WTC11 (cell line): Measurements from ENCODE around the gene PHACTR3. TPM values are rescaled to one million over a fixed set of nuclear protein-coding genes. Genes with fewer than 3 reads are reported as not detected.

Experiments
- ATAC-seq: fragments of 200-7000 bp; cut with Tn5 transposase; 2 replicates; pipeline ENCODE4 v1.10.0; 2021; ENCODE audit warnings: mild to moderate bottlenecking, moderate library complexity
- CTCF ChIA-PET: fragments of 300-600 bp; sonication (Branson Sonifier 250); formaldehyde crosslinking; loops from one replicate; lab custom pipeline; 2021; ENCODE audit warnings: antibody characterized with exemption; lab: Charles Lee
- POLR2A ChIA-PET: fragments of 350-600 bp; sonication (Branson Sonifier 250); formaldehyde crosslinking; loops from one replicate; lab custom pipeline; 2021; ENCODE audit warnings: antibody characterized with exemption; lab: Charles Lee
- DNase-seq: peaks from one replicate; pipeline ENCODE4 v3.0.0; 2021; ENCODE audit warnings: low spot score
- H3K27ac Mint-ChIP-seq: 2 replicates; pipeline ENCODE4 v1.8.0; 2021; ENCODE audit warnings: mixed read lengths
- H3K27me3 Mint-ChIP-seq: 2 replicates; pipeline ENCODE4 v1.8.0; 2021; ENCODE audit warnings: low read depth, mild to moderate bottlenecking, moderate library complexity, mixed read lengths
- H3K36me3 Mint-ChIP-seq: 2 replicates; pipeline ENCODE4 v1.8.0; 2021; ENCODE audit warnings: mixed read lengths
- H3K4me1 Mint-ChIP-seq: 2 replicates; pipeline ENCODE4 v1.8.0; 2022; ENCODE audit warnings: mixed read lengths
- H3K4me3 Mint-ChIP-seq: 2 replicates; pipeline ENCODE4 v1.8.0; 2021; ENCODE audit warnings: mild to moderate bottlenecking, moderate library complexity, mixed read lengths
- H3K9me3 Mint-ChIP-seq: 2 replicates; pipeline ENCODE4 v1.8.0; 2021; ENCODE audit warnings: mixed read lengths
- FOXK1 ChIP-seq: sonication (generic); formaldehyde crosslinking; IDR thresholded peaks from 2 replicates; pipeline ENCODE4 v1.8.0; 2022; ENCODE audit warnings: mild to moderate bottlenecking, moderate library complexity, missing genetic modification reagents
- GTF2I ChIP-seq: fragments of 250-450 bp; sonication (Bioruptor Pico); conservative IDR thresholded peaks from 2 replicates; pipeline ENCODE4 v1.4.0; 2021; ENCODE audit warnings: mild to moderate bottlenecking
- NFATC4 ChIP-seq: fragments of 250-450 bp; sonication (Bioruptor Pico); IDR thresholded peaks from 2 replicates; pipeline ENCODE4 v1.9.0; 2021; ENCODE audit warnings: mild to moderate bottlenecking
- NR2C2 ChIP-seq: sonication (generic); formaldehyde crosslinking; IDR thresholded peaks from 2 replicates; pipeline ENCODE4 v1.8.0; 2022; ENCODE audit warnings: mild to moderate bottlenecking, missing genetic modification reagents
- SMAD3 ChIP-seq: sonication (generic); formaldehyde crosslinking; IDR thresholded peaks from 2 replicates; pipeline ENCODE4 v1.8.0; 2022; ENCODE audit warnings: missing genetic modification reagents, mild to moderate bottlenecking, borderline replicate concordance
- SOX15 ChIP-seq: fragments of 250-450 bp; sonication (Bioruptor Pico); IDR thresholded peaks from 2 replicates; pipeline ENCODE4 v1.9.0; 2021; ENCODE audit warnings: mild to moderate bottlenecking
- SP1 ChIP-seq: sonication (generic); formaldehyde crosslinking; conservative IDR thresholded peaks from 2 replicates; pipeline ENCODE4 v1.8.1; 2022; ENCODE audit warnings: missing genetic modification reagents
- TP53 ChIP-seq: sonication (generic); formaldehyde crosslinking; IDR thresholded peaks from 2 replicates; pipeline ENCODE4 v1.8.1; 2023; ENCODE audit warnings: mild to moderate bottlenecking, missing genetic modification reagents
- ZBTB21 ChIP-seq: sonication (generic); formaldehyde crosslinking; IDR thresholded peaks from 2 replicates; pipeline ENCODE4 v1.8.1; 2023; ENCODE audit warnings: mild to moderate bottlenecking, missing genetic modification reagents, borderline replicate concordance
- ZNF138 ChIP-seq: sonication (generic); formaldehyde crosslinking; conservative IDR thresholded peaks from 2 replicates; pipeline ENCODE4 v1.8.1; 2022; ENCODE audit warnings: mild to moderate bottlenecking, moderate library complexity, missing genetic modification reagents
- ZNF263 ChIP-seq: sonication (generic); formaldehyde crosslinking; IDR thresholded peaks from 2 replicates; pipeline ENCODE4 v1.8.1; 2022; ENCODE audit warnings: low read depth, mild to moderate bottlenecking, moderate library complexity, missing genetic modification reagents
- ZNF396 ChIP-seq: fragments of 250-450 bp; sonication (Bioruptor Pico); IDR thresholded peaks from 2 replicates; pipeline ENCODE4 v1.8.0; 2021; ENCODE audit warnings: mild to moderate bottlenecking, moderate library complexity, borderline replicate concordance
- total RNA-seq: library from RNA; stranded (reverse); gene quantifications from 3 replicates; pipeline ENCODE4 v1.2.3, GENCODE V29; 2021
- TF ChIP-seq, protein P1 (sequence below): sonication (generic); formaldehyde crosslinking; IDR thresholded peaks from 2 replicates; pipeline ENCODE4 v1.8.1; 2023; ENCODE audit warnings: mild to moderate bottlenecking, missing genetic modification reagents, moderate library complexity
- TF ChIP-seq, protein P2 (sequence below): sonication (generic); formaldehyde crosslinking; IDR thresholded peaks from 2 replicates; pipeline ENCODE4 v1.8.1; 2022; ENCODE audit warnings: low read depth, missing genetic modification reagents, borderline replicate concordance
- TF ChIP-seq, protein P3 (sequence below): sonication (generic); formaldehyde crosslinking; IDR thresholded peaks from 2 replicates; pipeline ENCODE4 v1.8.0; 2023; ENCODE audit warnings: mild to moderate bottlenecking, missing genetic modification reagents
- TF ChIP-seq, protein P4 (sequence below): sonication (generic); formaldehyde crosslinking; IDR thresholded peaks from 2 replicates; pipeline ENCODE4 v1.8.0; 2022; ENCODE audit warnings: mild to moderate bottlenecking, missing genetic modification reagents
- TF ChIP-seq, protein P5 (sequence below): sonication (generic); formaldehyde crosslinking; IDR thresholded peaks from 2 replicates; pipeline ENCODE4 v1.8.1; 2022; ENCODE audit warnings: mild to moderate bottlenecking, moderate library complexity, missing genetic modification reagents
- TF ChIP-seq, protein P6 (sequence below): fragments of 250-450 bp; sonication (Bioruptor Pico); IDR thresholded peaks from 2 replicates; pipeline ENCODE4 v1.9.0; 2021; ENCODE audit warnings: mild to moderate bottlenecking, borderline replicate concordance

The PHACTR3 gene
- total RNA-seq, 1 experiment from 2014 or later: 0.28 TPM

DNA sequence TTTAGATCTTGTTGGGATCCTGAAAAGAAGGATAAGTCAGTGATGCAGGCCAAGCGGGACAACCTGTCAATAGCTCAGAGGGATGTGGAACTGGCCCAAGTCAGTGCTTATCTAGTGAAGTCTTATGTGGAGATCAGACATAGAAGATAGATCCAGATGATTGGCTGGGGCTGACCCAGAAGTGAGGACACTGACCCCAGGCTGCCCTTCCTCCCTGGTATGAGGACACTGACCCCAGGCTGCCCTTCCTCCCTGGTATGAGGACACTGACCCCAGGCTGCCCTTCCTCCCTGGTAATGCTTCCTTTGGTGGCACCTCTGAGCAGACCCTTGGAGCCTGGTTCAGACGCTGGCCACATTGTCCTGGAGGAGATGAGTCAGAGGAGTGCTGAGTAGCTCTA lies 159.7 kb downstream of the PHACTR3 start:
- POLR2A ChIA-PET: no interaction called here
- H3K4me3 Mint-ChIP-seq: no peak overlapping the region
- H3K4me1 Mint-ChIP-seq: no peaks in the 10 kb centered on the region
- H3K27ac Mint-ChIP-seq: no peak overlapping the region
- ATAC-seq (no peak), DNase-seq (no peak)
- peaks cover 31% of the 10 kb centered on the region for H3K9me3 Mint-ChIP-seq
- no peak for TF ChIP-seq GTF2I (CRISPR knock-in tag)
- TF ChIP-seq TP53 (CRISPR knock-in tag): no peak
- TF ChIP-seq ZBTB21: no peak
- TF ChIP-seq NR2C2 (CRISPR knock-in tag): no peak
- TF ChIP-seq, protein P1, sequence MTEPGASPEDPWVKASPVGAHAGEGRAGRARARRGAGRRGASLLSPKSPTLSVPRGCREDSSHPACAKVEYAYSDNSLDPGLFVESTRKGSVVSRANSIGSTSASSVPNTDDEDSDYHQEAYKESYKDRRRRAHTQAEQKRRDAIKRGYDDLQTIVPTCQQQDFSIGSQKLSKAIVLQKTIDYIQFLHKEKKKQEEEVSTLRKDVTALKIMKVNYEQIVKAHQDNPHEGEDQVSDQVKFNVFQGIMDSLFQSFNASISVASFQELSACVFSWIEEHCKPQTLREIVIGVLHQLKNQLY (CRISPR knock-in tag): no peak
- TF ChIP-seq, protein P2, sequence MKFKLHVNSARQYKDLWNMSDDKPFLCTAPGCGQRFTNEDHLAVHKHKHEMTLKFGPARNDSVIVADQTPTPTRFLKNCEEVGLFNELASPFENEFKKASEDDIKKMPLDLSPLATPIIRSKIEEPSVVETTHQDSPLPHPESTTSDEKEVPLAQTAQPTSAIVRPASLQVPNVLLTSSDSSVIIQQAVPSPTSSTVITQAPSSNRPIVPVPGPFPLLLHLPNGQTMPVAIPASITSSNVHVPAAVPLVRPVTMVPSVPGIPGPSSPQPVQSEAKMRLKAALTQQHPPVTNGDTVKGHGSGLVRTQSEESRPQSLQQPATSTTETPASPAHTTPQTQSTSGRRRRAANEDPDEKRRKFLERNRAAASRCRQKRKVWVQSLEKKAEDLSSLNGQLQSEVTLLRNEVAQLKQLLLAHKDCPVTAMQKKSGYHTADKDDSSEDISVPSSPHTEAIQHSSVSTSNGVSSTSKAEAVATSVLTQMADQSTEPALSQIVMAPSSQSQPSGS: no peak
- no peak for TF ChIP-seq ZNF396 (CRISPR knock-in tag)
- TF ChIP-seq, protein P3, sequence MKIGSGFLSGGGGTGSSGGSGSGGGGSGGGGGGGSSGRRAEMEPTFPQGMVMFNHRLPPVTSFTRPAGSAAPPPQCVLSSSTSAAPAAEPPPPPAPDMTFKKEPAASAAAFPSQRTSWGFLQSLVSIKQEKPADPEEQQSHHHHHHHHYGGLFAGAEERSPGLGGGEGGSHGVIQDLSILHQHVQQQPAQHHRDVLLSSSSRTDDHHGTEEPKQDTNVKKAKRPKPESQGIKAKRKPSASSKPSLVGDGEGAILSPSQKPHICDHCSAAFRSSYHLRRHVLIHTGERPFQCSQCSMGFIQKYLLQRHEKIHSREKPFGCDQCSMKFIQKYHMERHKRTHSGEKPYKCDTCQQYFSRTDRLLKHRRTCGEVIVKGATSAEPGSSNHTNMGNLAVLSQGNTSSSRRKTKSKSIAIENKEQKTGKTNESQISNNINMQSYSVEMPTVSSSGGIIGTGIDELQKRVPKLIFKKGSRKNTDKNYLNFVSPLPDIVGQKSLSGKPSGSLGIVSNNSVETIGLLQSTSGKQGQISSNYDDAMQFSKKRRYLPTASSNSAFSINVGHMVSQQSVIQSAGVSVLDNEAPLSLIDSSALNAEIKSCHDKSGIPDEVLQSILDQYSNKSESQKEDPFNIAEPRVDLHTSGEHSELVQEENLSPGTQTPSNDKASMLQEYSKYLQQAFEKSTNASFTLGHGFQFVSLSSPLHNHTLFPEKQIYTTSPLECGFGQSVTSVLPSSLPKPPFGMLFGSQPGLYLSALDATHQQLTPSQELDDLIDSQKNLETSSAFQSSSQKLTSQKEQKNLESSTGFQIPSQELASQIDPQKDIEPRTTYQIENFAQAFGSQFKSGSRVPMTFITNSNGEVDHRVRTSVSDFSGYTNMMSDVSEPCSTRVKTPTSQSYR (CRISPR knock-in tag): no peak
- TF ChIP-seq, protein P4, sequence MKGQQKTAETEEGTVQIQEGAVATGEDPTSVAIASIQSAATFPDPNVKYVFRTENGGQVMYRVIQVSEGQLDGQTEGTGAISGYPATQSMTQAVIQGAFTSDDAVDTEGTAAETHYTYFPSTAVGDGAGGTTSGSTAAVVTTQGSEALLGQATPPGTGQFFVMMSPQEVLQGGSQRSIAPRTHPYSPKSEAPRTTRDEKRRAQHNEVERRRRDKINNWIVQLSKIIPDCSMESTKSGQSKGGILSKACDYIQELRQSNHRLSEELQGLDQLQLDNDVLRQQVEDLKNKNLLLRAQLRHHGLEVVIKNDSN (CRISPR knock-in tag): no peak
- no peak for TF ChIP-seq ZNF263 (CRISPR knock-in tag)
- TF ChIP-seq SOX15 (CRISPR knock-in tag): no peak
- TF ChIP-seq, protein P5, sequence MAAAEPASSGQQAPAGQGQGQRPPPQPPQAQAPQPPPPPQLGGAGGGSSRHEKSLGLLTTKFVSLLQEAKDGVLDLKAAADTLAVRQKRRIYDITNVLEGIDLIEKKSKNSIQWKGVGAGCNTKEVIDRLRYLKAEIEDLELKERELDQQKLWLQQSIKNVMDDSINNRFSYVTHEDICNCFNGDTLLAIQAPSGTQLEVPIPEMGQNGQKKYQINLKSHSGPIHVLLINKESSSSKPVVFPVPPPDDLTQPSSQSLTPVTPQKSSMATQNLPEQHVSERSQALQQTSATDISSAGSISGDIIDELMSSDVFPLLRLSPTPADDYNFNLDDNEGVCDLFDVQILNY (CRISPR knock-in tag): no peak
- no peak for TF ChIP-seq SP1 (CRISPR knock-in tag)
- no peak for TF ChIP-seq NFATC4 (CRISPR knock-in tag)
- TF ChIP-seq, protein P6, sequence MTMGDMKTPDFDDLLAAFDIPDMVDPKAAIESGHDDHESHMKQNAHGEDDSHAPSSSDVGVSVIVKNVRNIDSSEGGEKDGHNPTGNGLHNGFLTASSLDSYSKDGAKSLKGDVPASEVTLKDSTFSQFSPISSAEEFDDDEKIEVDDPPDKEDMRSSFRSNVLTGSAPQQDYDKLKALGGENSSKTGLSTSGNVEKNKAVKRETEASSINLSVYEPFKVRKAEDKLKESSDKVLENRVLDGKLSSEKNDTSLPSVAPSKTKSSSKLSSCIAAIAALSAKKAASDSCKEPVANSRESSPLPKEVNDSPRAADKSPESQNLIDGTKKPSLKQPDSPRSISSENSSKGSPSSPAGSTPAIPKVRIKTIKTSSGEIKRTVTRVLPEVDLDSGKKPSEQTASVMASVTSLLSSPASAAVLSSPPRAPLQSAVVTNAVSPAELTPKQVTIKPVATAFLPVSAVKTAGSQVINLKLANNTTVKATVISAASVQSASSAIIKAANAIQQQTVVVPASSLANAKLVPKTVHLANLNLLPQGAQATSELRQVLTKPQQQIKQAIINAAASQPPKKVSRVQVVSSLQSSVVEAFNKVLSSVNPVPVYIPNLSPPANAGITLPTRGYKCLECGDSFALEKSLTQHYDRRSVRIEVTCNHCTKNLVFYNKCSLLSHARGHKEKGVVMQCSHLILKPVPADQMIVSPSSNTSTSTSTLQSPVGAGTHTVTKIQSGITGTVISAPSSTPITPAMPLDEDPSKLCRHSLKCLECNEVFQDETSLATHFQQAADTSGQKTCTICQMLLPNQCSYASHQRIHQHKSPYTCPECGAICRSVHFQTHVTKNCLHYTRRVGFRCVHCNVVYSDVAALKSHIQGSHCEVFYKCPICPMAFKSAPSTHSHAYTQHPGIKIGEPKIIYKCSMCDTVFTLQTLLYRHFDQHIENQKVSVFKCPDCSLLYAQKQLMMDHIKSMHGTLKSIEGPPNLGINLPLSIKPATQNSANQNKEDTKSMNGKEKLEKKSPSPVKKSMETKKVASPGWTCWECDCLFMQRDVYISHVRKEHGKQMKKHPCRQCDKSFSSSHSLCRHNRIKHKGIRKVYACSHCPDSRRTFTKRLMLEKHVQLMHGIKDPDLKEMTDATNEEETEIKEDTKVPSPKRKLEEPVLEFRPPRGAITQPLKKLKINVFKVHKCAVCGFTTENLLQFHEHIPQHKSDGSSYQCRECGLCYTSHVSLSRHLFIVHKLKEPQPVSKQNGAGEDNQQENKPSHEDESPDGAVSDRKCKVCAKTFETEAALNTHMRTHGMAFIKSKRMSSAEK: no peak
- no peak for TF ChIP-seq FOXK1 (CRISPR knock-in tag)
- no peak for TF ChIP-seq SMAD3
- no peak for TF ChIP-seq ZNF138 (CRISPR knock-in tag)
- TF ChIP-seq, all 79 proteins: peak for 0
- H3K36me3 Mint-ChIP-seq: peaks cover 2% of the 10 kb centered on the region; the same call in 1 of the 2 replicates
- H3K27me3 Mint-ChIP-seq: peaks cover 65% of the 10 kb centered on the region
- CTCF ChIA-PET: interaction anchor here (1.4 kb wide), 1 partner anchor 86 kb away, joined by 3 read pairs; no protein-coding TSS in a partner anchor
